ENCODE measurements around the gene PNMA8A. TPM values are rescaled to one million over a fixed set of nuclear protein-coding genes. Genes with fewer than 3 reads are reported as not detected.

PNMA8A gene
- total RNA-seq, 2 donors from 2014 or later = 4.3 to 6.5 TPM

- H3K4me3 ChIP-seq = no peak overlapping the region
- intact Hi-C loops (cut with DNase I) = no loop called here
- H3K27me3 ChIP-seq = no peaks in the 10 kb centered on the region
- no peaks in the 10 kb centered on the region for H3K36me3 ChIP-seq (replicated peaks in 1 of 2; ENCODE audit: insufficient read depth in 1 of 2, low read depth in 2 of 2)
- no peak for DNase-seq
- H3K4me1 ChIP-seq = peaks cover 9% of the 10 kb centered on the region
- no peaks in the 10 kb centered on the region for H3K9me3 ChIP-seq
- no peak for TF ChIP-seq CTCF (IDR thresholded peaks at IDR 0.05)
- no peak for TF ChIP-seq POLR2A (IDR thresholded peaks at IDR 0.05)
- no peak overlapping the region for H3K27ac ChIP-seq
- WGBS, 2 donors = 54 to 60% methylated on average over 13 of the region's 13 CpGs
- no peak for ATAC-seq
Measured at GRCh38 chr19:46514589-46515289, 43.4 kb upstream of the PNMA8A start.

- WGBS, 2 donors = 23 to 44% methylated on average over 11 to 36 of the region's 36 CpGs
- TF ChIP-seq POLR2A (IDR thresholded peaks at IDR 0.05) (no peak), CTCF (IDR thresholded peaks at IDR 0.05) (peak; percentile 86 to 95 (median 91))
- Histone ChIP-seq H3K4me3 (no peak overlapping the region), H3K4me1 (peaks cover 9% of the 10 kb centered on the region), H3K36me3 (replicated peaks in 1 of 2; ENCODE audit: insufficient read depth in 1 of 2, low read depth in 2 of 2) (no peaks in the 10 kb centered on the region), H3K27ac (no peak overlapping the region), H3K9me3 (no peaks in the 10 kb centered on the region), H3K27me3 (no peaks in the 10 kb centered on the region)
- intact Hi-C loops (cut with DNase I) = no loop called here
- ATAC-seq (peak; percentile 88), DNase-seq (peak; percentile 74 to 85 (median 82))
Measured at GRCh38 chr19:46513461-46514236, 42.3 kb upstream of the PNMA8A start.

- Histone ChIP-seq H3K4me1 (peaks cover 9% of the 10 kb centered on the region), H3K36me3 (replicated peaks in 1 of 2; ENCODE audit: insufficient read depth in 1 of 2, low read depth in 2 of 2) (no peaks in the 10 kb centered on the region), H3K27me3 (no peaks in the 10 kb centered on the region), H3K4me3 (no peak overlapping the region), H3K27ac (no peak overlapping the region), H3K9me3 (no peaks in the 10 kb centered on the region)
- no peak for TF ChIP-seq POLR2A (IDR thresholded peaks at IDR 0.05)
- TF ChIP-seq CTCF (IDR thresholded peaks at IDR 0.05) = no peak
- DNase-seq = no peak
- no peak for ATAC-seq
- intact Hi-C loops (cut with DNase I) = no loop called here
- WGBS, 2 donors = 71 to 76% methylated on average over 4 of the region's 4 CpGs
Measured at GRCh38 chr19:46511237-46511636, 39.9 kb upstream of the PNMA8A start.

GRCh38 chr19:46508206-46508605 is 36.8 kb upstream of the PNMA8A start:
- Histone ChIP-seq H3K9me3 (no peaks in the 10 kb centered on the region), H3K36me3 (replicated peaks in 1 of 2; ENCODE audit: insufficient read depth in 1 of 2, low read depth in 2 of 2) (no peaks in the 10 kb centered on the region), H3K27me3 (no peaks in the 10 kb centered on the region), H3K4me1 (peaks cover under 1% of the 10 kb centered on the region), H3K27ac (no peak overlapping the region), H3K4me3 (no peak overlapping the region)
- DNase-seq = no peak
- intact Hi-C loops (cut with DNase I) = no loop called here
- no peak for ATAC-seq
- no peak for TF ChIP-seq POLR2A (IDR thresholded peaks at IDR 0.05)
- no peak for TF ChIP-seq CTCF (IDR thresholded peaks at IDR 0.05)
- 79 to 92% methylated on average over 2 of the region's 2 CpGs for WGBS, 2 donors
